Astrocyte of the spinal cord (primary cell): ENCODE results near the gene TRIM38.

Experiments
- DNase-seq: peaks from one replicate; pipeline ENCODE4 v3.0.0; 2011; ENCODE audit warnings: low read depth, low spot score
- H3K4me3 ChIP-seq: 2 replicates; pipeline ENCODE4 v1.5.1; 2011; ENCODE audit warnings: low read depth, mild to moderate bottlenecking, low read length, moderate library complexity
- in situ Hi-C: cut with HindIII; loops from 2 replicates; pipeline ENCODE4 v1.10.0; 2017; ENCODE audit warnings: low sequenced_read_pairs
- TF ChIP-seq, protein P1 (sequence below): IDR thresholded peaks from 2 replicates; pipeline ENCODE4 v1.5.1; 2012; ENCODE audit warnings: low read depth, mild to moderate bottlenecking, low read length, inconsistent platforms

The TRIM38 gene

DNA sequence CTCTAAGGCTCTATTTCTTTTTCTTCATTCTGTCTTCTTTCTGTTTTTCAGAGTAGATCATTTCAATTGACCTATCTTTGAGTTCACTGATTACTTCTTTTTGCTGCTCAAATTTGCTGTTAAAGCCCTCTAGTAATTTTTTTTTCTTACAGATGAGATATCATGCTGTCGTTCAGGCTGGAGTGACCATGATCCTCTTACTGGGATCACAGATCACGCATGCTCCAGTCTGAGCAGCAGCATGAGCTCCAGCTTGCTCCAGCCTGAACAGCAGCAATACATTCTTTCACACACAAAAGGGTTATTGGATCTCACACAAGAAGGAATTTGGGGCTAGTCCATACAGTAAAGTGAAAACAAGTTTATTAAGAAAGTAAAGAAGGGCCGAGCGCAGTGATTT is 12.3 kb upstream of the TRIM38 start:
- in situ Hi-C loops, result no loop called here
- DNase-seq, result no peak
- H3K4me3 ChIP-seq, result no peak overlapping the region
- TF ChIP-seq, protein P1, sequence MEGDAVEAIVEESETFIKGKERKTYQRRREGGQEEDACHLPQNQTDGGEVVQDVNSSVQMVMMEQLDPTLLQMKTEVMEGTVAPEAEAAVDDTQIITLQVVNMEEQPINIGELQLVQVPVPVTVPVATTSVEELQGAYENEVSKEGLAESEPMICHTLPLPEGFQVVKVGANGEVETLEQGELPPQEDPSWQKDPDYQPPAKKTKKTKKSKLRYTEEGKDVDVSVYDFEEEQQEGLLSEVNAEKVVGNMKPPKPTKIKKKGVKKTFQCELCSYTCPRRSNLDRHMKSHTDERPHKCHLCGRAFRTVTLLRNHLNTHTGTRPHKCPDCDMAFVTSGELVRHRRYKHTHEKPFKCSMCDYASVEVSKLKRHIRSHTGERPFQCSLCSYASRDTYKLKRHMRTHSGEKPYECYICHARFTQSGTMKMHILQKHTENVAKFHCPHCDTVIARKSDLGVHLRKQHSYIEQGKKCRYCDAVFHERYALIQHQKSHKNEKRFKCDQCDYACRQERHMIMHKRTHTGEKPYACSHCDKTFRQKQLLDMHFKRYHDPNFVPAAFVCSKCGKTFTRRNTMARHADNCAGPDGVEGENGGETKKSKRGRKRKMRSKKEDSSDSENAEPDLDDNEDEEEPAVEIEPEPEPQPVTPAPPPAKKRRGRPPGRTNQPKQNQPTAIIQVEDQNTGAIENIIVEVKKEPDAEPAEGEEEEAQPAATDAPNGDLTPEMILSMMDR, result no peak

DNA sequence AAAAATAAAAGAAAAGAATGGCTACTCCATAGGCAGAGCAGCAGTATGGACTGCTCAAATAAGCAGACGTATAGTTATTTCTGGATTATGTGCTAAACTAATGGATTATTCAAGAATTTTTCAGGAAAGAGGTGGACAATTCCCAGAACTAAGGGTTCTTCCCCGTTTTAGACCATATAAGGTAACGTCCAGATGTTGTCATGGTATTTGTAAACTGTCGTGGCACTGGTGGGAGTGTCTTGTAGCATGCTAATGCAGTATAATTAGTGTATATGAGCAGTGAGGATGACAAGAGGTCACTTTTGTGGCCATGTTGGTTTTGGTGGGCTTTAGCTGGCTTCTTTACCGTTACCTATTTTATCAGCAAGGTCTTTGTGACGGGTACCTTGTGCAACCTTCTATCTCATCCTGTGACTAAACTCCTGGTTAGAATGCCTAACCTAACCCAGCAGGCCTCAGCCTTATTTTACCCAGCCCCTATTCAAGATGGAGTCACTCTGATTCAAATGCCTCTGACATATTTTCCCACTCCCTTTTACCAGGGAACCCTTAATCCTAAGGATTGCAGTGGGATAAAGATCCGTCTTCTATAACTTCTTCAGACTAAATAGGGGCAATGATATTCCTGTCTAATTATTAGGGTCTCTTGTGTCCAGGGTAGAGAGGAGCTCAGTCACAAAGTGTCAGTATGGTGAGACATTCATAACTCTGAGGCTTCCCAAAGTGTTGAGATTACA is 11.1 kb upstream of the TRIM38 start:
- H3K4me3 ChIP-seq, result no peak overlapping the region
- DNase-seq, result no peak
- TF ChIP-seq, protein P1, result no peak
- in situ Hi-C loops, result no loop called here

DNA sequence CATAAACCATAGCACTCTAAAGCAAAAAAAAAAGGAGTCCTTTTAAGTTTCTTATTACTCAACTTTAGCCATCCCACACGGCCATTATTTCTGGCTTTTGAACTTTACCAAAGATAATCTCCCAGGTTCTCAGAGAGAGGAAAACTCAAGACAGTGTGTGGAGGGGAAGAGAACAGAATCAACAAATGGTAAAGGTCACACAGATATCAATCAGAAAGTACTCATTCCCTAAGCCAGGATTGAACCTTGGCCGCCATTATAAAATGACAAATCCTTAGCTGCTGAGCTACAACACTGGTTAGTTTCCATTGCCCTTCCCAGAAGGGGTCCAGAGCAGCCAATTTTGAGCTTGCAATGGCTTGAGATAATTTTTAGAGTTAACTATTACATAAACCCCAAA is 10.1 kb upstream of the TRIM38 start:
- in situ Hi-C loops, result no loop called here
- DNase-seq, result no peak
- no peak overlapping the region for H3K4me3 ChIP-seq
- TF ChIP-seq, protein P1, result no peak

DNA sequence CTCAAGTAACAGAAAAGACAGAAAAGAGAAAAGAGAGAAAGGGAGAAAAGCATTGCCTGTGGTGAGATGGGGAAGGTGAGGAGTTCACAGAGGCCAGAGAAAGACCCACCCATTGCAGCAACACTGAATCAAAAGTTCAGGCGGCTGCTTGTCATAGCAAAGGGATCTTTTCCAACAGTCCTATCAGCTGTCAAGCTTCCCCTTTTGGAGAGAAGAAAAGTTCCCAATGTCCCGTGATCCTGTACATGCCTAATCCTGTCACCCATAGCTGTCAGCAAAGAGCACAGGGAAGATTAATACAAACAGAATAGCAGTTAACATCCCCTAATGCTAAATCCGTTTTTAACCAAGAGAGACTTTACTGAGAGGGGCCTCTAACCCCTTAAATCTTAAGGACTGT is 8.9 kb upstream of the TRIM38 start:
- TF ChIP-seq, protein P1, result no peak
- in situ Hi-C loops, result no loop called here
- H3K4me3 ChIP-seq, result no peak overlapping the region
- no peak for DNase-seq

DNA sequence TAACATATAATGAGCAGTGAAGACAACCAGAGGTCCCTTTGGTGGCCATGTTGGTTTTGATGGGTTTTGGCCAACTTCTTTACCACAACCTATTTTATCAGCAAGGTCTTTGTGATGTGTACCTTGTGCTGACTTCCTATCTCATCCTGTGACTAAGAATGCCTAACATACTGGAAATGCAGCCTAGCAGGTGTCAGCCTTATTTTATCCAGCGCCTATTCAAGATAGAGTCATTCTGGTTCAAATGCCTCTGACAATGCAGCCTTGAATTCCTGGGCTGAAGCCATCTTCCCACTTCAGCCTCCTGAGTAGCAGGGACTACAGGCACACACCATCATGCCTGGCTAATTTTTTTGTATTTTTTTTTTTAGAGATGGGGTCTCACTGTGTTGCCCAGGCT is 7.8 kb upstream of the TRIM38 start:
- TF ChIP-seq, protein P1, result no peak
- DNase-seq, result no peak
- no peak overlapping the region for H3K4me3 ChIP-seq
- in situ Hi-C loops, result no loop called here

DNA sequence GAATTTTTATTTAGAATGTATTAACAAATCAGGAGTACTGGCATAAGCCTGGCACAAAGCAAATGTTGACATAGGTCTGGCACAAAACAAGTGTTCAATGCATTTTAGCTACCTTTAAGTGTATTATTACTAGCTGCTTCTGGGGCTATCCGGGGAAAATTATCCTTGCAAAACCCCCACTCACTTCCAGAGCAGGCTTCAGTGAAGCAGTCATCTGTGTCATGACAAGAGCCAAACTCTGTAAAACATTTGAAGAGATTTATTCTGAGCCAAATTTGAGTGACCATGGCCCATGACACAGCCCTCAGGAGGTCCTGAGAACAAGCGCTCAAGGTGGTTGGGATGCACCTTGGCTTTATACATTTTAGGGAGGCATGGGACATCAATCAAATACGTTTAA is 6.4 kb upstream of the TRIM38 start:
- in situ Hi-C loops, result no loop called here
- H3K4me3 ChIP-seq, result no peak overlapping the region
- TF ChIP-seq, protein P1, result no peak
- no peak for DNase-seq
